HG03432 (cell line): Measurements from ENCODE around the gene FCRL3.
A peak's percentile ranks its signal among the peaks of the same experiment; 100 is the strongest.

ENCODE experiments used
- ATAC-seq: cut with Tn5 transposase; IDR thresholded peaks from one replicate; pipeline ENCODE4 v1.9.1; 2021; ENCODE audit warnings: mild to moderate bottlenecking, moderate library complexity; ENCODE audit not compliant: unreplicated experiment

The FCRL3 gene

GRCh38 chr1:157691285-157691920 lies 9.2 kb downstream of the FCRL3 start:
- no peak for ATAC-seq

GRCh38 chr1:157682710-157683437 lies 17.7 kb downstream of the FCRL3 start:
- ATAC-seq = no peak

- no peak for ATAC-seq
Measured at GRCh38 chr1:157678721-157679120, 21.8 kb downstream of the FCRL3 start.

GRCh38 chr1:157673008-157673407 lies 27.6 kb downstream of the FCRL3 start:
- no peak for ATAC-seq

GRCh38 chr1:157671895-157672294 lies 28.7 kb downstream of the FCRL3 start:
- ATAC-seq = no peak

- ATAC-seq = no peak
Measured at GRCh38 chr1:157659576-157660247, 40.9 kb downstream of the FCRL3 start.

- no peak for ATAC-seq
Measured at GRCh38 chr1:157658571-157658970, 42.0 kb downstream of the FCRL3 start.

- ATAC-seq = peak; percentile 9
Measured at GRCh38 chr1:157653494-157653873, 47.1 kb downstream of the FCRL3 start.

- ATAC-seq = peak; percentile 99
Measured at GRCh38 chr1:157652859-157653493, 47.6 kb downstream of the FCRL3 start.

- ATAC-seq = no peak
Measured at GRCh38 chr1:157648317-157648716, 52.3 kb downstream of the FCRL3 start.

- no peak for ATAC-seq
Measured at GRCh38 chr1:157646144-157646543, 54.4 kb downstream of the FCRL3 start.

- ATAC-seq = no peak
Measured at GRCh38 chr1:157641177-157641576, 59.4 kb downstream of the FCRL3 start.

GRCh38 chr1:157639800-157640199 lies 60.8 kb downstream of the FCRL3 start:
- no peak for ATAC-seq

GRCh38 chr1:157628773-157629172 lies 71.8 kb downstream of the FCRL3 start:
- no peak for ATAC-seq
